Measurements from ENCODE around the gene METTL21A. TPM values are rescaled to one million over a fixed set of nuclear protein-coding genes. Genes with fewer than 3 reads are reported as not detected.
"Not testable (repeated sequence)": the region's sequence is repeated elsewhere in the genome, so short reads cannot be mapped to it uniquely, and the experiment has no call there.

METTL21A gene
- 14.0 TPM for polyA plus RNA-seq (ENCODE audit: insufficient read length)

DNA sequence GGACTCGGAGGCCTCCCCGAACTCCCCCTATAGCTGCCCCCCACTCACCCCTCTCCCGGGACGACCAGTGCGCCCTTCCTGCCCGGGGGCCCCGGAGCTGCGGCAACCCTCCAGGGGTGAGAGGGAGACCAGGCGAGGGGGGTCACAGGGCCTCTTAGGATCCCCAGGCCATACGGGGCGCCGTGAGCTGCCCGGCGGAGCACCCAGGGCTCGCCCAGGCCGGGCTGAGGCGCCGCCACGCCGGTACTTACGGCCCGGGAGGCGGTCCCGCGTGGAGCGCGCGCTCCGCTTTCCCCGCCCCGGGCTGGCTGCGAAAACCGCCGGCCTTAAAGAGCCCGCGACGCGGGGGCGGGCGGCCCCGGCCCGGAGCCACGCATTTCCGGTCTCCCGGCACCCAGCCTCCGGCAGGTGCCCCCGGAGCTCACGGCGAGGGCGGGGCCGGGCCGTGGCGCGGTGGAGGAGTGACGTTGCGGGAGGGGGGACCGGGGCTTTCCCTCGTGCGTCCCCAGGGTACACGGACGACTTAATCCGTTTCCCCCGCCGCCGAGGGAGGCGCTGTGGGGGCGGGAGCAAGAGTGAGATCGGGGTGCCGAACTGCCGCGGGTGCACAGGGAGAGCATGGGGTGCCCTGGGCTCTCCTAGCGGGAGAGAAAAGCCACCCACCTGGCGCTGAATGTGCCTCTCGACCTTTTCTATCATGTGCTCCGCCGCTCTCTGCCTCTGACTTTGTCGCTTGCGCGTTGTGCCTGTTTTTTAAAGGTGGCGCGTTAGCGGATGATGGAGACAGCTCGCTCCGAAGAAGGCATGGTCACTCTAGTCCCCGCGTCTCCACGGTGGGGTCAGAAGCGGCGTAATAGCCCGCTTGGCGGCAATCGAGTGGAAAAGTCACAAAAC is at the start of gene METTL21A:
Gene METTL21A (minus strand): TSS at position 381 of the 894 bp plus-strand sequence. CDS start 1,019 bp downstream, outside the sequence.
- DNase-seq (ENCODE audit: low read depth): peak; percentile 69

DNA sequence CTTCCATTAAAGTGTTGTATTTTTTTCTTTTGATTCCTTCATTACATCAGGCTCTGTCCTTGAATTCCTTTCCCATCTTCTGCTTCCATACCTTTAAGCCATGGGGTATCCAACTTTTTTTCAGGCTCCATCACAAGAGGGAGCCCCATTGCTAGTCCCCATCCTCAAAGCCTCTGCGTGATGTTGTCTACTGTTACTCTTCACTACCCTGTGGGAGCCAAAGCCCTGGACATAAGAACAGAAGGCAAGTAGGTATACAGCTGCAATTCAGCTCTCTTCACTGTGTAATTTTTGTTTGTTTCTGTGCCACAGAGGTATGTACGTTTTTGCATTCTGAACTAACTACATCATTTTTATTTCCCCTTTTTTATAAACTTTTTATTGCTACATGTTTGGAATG is 49.6 kb upstream of the METTL21A start:
- DNase-seq (ENCODE audit: low read depth): no peak

DNA sequence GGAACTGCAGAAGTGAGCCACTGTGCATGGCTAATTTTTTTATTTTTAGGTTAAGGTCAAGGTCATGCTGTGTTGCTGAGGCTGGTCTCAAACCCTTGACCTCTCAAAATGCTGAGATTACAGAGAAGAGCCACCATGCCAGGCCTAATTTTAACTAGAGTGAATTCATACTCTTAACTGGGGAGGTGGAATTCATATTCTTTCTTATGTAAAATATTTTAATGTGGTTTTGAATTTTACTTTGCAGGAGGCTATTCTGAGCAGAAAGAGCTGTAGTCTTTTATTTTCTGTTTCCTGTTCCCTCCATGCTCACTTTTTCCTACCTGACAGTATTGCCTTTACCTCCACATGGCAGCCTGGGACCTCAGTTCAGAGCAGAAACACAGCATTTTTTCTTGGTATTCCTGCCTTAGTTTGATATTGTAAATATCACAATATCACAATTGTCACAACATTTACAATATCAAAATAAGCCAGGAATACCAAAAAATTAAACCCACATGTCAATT is 49.1 kb upstream of the METTL21A start:
- no peak for DNase-seq (ENCODE audit: low read depth)

DNA sequence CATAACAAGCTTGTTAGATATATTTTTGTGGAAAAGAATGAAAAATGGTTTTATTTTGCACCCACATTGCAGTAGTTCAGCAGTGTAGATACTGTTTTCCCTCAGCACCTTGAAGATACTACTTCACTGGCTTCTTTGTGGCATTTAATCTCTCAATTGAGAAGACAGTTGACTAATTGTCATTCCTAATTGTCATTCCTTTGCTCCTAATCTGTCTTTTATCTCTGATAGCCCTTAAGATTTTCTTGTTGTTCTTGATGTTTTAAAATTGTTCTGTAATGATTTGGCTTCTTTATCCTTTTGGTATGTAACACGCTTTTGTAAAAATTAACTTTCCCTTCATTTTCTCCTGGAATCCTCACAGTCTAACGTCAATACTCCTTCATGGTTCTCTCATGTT is 48.2 kb upstream of the METTL21A start:
- no peak for DNase-seq (ENCODE audit: low read depth)

DNA sequence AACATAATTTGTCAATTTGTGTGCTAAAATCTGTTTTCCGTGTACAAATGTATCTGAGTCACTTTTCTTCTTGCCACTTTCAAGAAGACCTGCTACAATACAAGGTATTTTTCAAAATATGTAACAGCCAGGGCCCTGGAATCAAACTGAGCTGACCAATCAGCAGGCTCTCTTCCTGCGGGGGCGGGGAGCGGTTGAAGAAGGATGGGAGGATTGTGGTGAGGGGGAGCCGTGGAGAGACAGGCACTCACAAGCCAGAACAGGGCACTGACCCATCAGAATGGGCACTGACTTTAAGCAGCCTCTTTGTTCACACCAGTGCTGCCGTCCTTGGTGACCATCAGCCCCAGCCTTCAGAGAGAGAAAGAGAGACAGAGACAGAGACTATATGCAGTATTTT is 45.7 kb upstream of the METTL21A start:
- DNase-seq (ENCODE audit: low read depth): no peak

DNA sequence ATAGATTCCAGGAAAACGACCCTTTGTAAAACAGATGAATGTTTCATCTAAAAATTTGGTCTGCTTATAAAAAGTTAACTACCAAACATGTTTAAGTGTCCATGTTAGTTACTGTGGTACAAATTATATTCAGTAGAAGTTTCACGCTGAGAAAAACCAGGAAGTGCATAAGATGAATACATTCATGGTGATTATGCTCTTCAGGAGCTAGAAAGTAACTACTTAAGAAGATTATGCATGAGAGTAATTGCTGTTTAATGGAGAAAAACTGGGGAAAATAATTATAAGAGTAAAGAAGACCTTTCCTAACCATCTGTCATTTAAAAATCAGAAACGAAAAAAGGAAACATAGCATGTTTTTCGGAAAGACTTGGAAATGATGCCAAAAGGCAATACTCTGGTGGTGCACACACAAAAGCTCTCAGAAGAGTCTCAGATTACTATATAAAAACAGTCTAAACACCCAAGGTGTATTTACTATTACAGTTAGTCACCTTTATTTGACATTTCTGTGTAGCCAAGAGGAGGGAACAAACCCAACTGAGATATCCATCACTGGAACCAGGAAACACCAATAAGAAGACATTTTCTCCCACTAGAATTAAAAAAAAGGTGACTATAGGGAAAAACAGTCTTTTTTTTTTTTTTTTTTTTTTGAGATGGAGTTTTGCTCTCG is 38.8 kb upstream of the METTL21A start:
- no peak for DNase-seq (ENCODE audit: low read depth)

DNA sequence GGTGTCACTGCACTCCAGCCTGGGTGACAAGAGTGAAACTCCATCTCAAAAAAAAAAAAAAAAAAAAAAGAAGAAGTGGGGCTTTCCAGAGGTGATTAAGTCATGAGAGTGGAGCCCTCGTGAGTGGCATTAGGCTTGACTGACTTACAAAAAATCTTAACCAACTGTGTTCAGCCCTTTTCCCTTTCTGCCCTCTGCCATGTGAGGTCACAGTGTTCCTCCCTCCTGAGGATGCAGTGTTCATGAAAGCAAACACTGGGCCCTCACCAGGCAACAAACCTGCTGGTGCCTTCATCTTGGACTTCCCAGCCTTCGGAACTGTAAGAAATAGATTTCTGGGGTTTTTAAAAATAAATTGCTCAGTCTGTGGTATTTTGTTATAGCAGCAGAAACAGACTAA is 37.0 kb upstream of the METTL21A start:
- no peak for DNase-seq (ENCODE audit: low read depth)

DNA sequence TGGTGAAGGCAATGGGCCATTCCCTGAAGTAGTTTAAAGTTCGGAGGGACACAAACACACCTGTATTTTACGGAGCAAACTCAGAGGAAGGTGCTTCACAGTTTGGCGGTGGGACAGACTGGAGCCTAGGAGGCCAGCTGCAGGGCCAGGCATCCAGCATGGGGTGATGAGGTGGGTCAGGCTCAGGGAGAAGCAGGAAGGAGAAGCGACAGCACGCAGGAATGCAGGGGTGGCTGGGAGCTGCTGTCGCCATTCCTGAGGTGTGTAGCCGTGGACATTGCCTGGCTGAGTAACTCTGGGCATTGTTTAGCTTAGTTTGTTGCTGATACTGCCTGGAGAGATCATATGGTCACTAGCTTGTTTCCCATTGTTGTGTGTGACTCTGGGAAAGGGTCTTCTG is 35.8 kb upstream of the METTL21A start:
- no peak for DNase-seq (ENCODE audit: low read depth)

DNA sequence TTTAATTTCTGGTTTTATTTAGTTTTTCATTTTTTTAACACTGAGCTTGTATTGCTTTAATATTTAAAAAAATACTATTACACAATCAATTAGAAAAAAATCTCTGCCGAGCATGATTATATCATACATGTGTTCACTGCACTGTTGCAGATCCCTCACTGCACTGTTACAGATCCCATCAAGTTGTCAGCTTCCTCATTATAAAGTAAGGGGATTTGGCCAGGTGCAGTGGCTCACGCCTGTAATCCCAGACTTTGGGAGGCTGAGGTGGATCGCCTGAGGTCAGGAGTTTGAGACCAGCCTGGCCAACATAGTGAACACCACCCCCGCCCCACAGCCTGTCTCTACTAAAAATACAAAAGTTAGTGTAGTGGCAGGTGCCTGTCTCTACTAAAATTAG is 33.0 kb upstream of the METTL21A start:
- no peak for DNase-seq (ENCODE audit: low read depth)

DNA sequence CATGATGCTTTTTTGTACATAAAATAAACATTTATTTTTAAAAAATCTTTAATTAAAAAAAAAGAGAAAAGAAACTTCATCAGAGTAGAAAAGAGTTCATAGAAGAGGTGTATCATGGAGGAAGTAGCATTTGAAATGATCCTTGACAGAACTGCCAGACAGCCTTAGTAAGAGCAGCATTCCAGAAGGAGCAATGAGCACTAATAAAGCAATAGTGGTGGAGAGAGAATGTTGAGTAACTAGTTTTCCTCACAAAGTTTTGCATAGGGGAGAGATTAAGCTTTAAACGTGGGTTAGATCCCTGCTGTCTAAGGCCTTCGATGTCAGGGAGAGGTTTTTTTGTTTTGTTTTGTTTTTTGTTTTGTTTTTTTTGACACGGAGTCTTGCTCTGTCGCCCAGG is 29.8 kb upstream of the METTL21A start:
- DNase-seq (ENCODE audit: low read depth): no peak

DNA sequence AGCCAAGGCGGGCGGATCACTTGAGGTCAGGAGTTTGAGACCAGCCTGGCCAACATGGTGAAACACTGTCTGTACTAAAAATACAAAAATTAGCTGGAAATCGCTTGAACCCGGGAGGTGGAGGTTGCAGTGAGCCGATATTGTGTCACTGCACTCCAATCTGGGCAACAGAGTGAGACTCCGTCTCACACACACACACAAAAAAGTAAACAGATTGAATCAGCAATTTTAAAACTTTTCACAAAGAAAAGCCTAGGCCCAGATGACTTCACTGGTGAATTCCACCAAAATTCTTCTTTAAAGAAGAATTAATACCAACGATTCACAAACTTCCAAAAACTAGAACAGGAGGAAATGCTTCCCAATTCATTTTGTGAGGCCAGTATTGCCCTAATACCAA is 21.4 kb upstream of the METTL21A start:
- not testable (repeated sequence) for DNase-seq (ENCODE audit: low read depth)

DNA sequence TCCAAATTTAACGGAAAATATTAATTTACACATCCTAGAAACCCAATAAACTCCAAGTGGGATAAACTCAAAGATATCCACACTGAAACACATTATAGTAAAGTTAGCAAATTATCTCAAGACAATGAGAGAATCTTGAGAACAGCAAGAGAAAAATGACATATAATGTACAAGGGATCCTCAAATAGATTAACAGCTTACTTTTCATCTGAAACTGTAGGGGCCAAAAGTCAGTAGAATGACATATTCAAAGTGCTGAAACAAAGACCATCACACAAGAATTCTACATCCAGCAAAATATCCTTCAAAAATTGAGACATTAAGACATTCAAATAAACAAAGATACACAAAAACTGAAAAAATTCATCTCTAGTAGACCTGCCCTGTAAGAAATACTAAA is 18.7 kb upstream of the METTL21A start:
- no peak for DNase-seq (ENCODE audit: low read depth)

DNA sequence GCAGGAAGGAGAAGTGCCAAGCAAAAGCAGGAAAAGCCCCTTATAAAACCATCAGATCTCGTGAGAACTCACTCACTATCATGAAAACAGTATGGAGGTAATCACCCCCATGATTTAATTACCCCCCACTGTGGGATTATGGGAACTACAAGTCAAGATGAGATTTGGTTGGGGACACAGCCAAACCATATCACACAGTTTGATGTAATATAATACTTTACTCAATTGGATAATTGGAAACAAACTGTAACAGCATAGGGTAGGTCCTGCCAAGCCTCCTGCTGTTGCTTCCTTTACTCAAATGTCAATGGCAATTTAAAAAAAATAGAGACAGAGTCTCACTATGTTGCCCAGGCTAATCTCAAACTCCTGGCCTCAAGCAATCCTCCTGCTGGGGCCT is 15.5 kb upstream of the METTL21A start:
- no peak for DNase-seq (ENCODE audit: low read depth)

DNA sequence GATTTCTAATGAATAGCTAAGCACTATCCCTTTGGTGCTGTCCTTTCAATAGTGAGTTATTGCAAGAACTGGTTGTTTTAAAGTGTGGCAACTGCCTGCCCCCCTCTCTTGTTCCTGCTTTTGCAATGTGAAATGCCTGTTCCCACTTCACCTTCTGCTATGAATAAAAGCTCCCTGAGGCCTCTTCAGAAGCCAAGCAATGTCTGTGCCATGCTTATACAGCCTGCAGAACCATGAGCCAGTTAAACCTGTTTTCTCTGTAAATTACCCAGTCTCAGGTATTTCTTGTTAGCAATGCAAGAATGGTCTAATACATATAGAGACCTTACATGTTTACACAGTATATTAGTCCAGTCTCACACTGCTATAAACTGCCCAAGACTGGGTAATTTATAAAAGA is 15.0 kb upstream of the METTL21A start:
- no peak for DNase-seq (ENCODE audit: low read depth)

DNA sequence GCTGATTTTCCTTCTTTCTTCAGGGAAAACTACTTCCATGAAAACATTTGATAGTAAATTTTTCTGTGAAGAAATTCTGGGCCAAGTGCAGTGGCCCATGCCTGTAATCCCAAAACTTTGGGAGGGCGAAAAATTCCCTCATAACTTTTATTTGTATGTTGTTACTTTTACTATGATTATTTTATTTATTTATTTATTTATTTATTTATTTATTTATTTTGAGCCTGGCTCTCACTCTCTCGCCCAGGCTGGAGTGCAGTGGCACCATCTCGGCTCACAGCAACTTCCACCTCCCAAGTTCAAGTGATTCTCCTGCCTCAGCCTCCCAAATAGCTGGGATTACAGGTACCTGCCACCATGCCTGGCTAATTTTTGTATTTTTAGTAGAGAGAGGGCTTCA is 14.1 kb upstream of the METTL21A start:
- DNase-seq (ENCODE audit: low read depth): not testable (repeated sequence)

DNA sequence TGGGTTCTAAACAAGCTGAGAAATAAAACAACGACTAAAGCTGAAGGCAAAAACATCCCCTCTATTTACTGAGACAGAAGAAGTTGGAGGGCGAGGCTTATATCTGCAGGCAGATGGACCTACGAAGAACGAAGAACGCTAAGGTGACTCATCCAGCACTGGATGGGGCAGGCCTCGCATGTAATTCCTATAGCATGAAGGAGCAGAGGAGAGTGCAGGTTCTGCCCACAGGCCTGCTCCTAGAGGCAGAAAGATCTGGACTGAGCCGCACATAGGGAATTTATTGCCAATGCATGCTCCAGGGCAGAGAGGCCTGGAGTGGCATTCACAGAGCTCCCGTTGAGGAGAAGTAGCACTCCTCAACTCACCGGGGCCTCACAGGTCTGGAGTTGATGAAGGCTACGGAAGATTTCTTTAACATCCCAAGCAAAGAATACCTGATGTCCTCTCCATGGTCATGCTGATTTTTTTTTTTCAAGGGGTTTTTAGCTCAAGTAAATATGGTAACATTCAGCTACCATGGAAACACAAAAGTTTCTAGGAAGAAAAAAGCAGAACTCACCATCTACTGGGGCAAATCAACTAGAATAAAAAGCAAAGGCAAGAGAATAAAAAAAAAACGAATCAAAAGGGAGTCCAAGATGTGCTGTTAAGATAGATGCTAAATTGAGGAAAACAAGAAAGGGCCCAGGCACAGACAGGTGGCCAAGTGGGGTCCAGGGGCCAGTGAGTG is 10.4 kb upstream of the METTL21A start:
- DNase-seq (ENCODE audit: low read depth): no peak

DNA sequence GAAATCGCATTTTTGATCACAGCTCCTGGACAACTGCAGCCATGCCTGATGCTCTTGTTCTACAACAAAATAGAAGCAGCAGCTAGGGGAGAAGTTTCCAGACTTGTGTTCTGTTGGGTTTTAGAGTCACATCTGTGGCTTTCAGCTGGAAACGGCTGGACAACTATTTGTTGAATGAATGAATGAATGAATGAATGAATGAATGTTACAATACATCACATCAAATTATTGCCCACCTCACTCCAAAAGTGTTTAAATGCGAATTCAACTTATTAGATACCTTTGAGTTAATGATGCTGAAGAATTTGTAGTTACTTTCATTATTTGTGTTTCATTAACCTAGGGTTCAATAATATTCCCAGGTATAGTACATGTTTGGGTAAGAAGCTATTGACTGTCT is 8.5 kb upstream of the METTL21A start:
- DNase-seq (ENCODE audit: low read depth): no peak

DNA sequence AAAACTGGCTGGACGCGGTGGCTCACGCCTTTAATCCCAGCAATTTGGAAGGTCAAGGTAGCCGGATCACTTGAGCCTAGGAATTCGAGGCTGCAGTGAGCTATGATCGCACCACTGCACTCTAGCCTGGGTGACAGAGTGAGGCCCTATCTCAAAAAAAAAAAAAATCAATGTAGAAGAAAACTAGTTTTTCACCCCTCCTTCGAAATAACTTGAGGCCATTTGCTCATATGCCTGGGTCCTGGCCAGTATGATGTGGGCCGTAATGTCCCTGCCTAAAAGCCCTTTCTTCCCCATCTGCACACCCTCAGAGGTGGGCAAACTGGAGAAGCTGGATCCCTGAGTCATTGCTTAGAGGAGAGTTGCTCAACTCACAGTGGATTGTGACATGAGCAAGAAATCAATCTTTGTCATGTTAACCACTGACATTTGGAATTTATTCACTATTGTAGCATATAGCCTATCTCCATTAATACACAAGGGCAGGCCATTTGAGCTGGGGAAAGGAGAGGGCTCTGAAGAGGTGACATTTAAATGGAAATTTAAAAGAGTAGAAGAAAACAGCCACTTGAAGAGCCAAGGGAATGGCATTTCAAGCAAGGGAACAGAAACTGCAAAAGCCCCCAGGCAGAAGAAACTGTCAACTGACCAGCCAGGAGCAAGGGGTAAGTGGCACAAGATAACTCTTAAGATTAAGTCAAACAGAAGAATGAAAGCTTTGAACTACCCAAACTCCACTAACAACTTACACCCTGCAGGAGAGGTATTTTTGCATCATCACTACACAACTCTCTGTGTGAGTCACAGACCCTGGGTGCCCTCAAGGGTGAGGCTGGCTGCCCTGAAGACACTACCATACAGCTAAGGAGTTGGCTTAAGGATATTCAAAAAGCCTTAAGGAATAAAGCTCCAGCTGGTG is 7.6 kb upstream of the METTL21A start:
- no peak for DNase-seq (ENCODE audit: low read depth)

DNA sequence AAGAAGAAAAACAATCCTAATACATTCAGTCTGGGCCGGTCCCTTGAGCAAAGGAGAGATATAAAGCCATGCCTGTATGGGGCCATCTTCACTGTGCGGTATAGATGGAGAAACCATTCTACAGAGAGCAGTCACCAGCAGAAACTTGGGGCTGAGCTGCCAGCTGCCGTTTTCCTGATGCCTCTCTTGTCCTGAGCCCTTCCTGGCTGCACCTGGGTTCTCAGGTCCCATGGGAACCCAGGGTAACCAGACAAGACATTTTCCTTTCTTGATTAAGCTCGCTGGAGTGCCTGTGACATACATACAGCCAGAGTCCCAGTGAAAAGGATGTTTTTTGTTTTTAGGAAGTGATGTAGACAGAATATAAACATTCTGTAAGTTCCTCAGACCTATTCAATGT is 5.3 kb upstream of the METTL21A start:
- no peak for DNase-seq (ENCODE audit: low read depth)

DNA sequence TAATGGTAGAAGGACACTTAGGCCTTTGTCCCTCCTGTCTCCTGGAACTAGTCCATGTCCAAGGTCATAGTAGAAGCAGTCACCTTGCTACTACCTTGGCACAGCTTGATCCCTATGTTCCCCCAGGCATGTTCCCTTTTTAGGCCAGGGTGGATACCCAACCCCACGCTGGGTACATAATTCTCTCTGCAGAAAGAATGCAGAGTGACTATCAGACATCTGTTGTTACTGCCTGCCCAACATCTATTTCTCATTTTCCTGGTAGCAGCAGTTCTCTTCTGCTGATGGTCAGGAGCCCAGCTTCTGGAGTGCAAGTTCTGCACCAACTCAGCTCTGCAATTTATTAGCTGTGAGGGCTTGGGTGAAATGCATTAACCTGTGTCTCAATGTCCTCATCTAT is 4.4 kb upstream of the METTL21A start:
- no peak for DNase-seq (ENCODE audit: low read depth)
